Tibial nerve (tissue), 3 donors: ENCODE measurements around the gene PKP4.

Experiments used
- POLR2A ChIP-seq, 2 donors: fragments of 450-650 bp; IDR thresholded peaks; one replicate each; pipeline ENCODE4 v1.6.1; 2017; ENCODE audit warnings: antibody characterized with exemption in 2 of 2, mild to moderate bottlenecking in 2 of 2, moderate library complexity in 2 of 2
- TF ChIP-seq, protein P1 (sequence below), 5 experiments: fragments of 200-600 bp in 3 of 5; fragments of 450-650 bp in 2 of 5; sonication (generic) in 3 of 5; IDR thresholded peaks; one replicate each; pipeline ENCODE4 v1.5.1; 2016 to 2019; ENCODE audit warnings: antibody characterized with exemption in 5 of 5, mild to moderate bottlenecking in 3 of 5, moderate library complexity in 2 of 5

DNA sequence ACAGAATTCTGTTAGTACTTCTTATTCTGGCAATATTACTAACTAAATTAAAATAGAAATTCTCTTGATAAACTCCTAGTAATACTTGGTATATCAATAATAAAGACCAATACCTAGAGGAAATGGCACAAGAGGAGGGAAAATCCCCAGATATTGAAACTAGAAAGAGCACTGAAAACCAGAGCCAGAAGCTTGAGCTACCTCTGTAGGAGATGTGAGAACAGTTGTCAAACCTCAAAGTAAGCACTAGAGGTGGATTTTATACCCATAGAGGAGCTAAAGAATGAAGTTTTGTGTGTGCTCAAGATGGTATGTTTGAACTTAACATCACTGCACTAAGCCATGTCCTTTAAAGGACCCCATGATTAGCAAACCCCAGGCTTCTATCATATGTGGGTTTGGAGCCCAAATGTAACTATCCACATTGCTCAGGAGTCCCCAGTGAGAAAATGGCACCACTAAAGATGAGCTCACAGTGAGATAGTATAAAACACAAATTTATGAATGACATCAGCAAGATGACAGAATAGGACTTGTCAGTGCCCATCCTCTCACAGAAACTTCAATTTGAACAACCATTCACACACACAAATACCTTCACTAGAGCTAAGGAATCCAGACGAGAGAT lies 122.1 kb downstream of the PKP4 start:
- TF ChIP-seq, protein P1, sequence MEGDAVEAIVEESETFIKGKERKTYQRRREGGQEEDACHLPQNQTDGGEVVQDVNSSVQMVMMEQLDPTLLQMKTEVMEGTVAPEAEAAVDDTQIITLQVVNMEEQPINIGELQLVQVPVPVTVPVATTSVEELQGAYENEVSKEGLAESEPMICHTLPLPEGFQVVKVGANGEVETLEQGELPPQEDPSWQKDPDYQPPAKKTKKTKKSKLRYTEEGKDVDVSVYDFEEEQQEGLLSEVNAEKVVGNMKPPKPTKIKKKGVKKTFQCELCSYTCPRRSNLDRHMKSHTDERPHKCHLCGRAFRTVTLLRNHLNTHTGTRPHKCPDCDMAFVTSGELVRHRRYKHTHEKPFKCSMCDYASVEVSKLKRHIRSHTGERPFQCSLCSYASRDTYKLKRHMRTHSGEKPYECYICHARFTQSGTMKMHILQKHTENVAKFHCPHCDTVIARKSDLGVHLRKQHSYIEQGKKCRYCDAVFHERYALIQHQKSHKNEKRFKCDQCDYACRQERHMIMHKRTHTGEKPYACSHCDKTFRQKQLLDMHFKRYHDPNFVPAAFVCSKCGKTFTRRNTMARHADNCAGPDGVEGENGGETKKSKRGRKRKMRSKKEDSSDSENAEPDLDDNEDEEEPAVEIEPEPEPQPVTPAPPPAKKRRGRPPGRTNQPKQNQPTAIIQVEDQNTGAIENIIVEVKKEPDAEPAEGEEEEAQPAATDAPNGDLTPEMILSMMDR (IDR thresholded peaks at IDR 0.05) = no peak
- no peak for TF ChIP-seq POLR2A (IDR thresholded peaks at IDR 0.05)
